Measurements from ENCODE around the gene LGALS9. TPM values are rescaled to one million over a fixed set of nuclear protein-coding genes. Genes with fewer than 3 reads are reported as not detected.

The LGALS9 gene
- total RNA-seq, 4 donors from 2014 or later, result 8.9 to 36.4 (median 18.0) TPM

- H3K36me3 ChIP-seq, result peaks cover 11% of the 10 kb centered on the region in 2 donors
- 94 to 100% methylated on average over 2 of the region's 2 CpGs for WGBS, 2 donors
- intact Hi-C loops (cut with DNase I), result loop anchor here (10.0 kb wide), 1 partner anchor 140 kb away; the partner anchor contains the start of gene KSR1
Measured at GRCh38 chr17:27595208-27595607, 35.8 kb upstream of the LGALS9 start.

GRCh38 chr17:27596096-27596495 lies 34.9 kb upstream of the LGALS9 start:
- Histone ChIP-seq H3K4me1 (no peaks in the 10 kb centered on the region), H3K4me3 (replicated peaks in 1 of 3) (no peak overlapping the region), H3K27ac (peak overlapping the region in 2 of 3 donors; percentile 10 to 47), H3K27me3 (no peaks in the 10 kb centered on the region), H3K36me3 (peaks cover 11% of the 10 kb centered on the region in 2 donors), H3K9me3 (no peaks in the 10 kb centered on the region)
- intact Hi-C loops (cut with DNase I), result loop anchor here (10.0 kb wide), 1 partner anchor 141 kb away; the partner anchor contains the start of gene KSR1
- DNase-seq, result peak; percentile 49 to 68
- 54 to 73% methylated on average over 4 of the region's 4 CpGs for WGBS, 2 donors
- no peak for TF ChIP-seq CTCF (IDR thresholded peaks at IDR 0.05)
- no peak for TF ChIP-seq POLR2A (IDR thresholded peaks at IDR 0.05)

More at GRCh38 chr17:27595208-27595607, 35.8 kb upstream of the LGALS9 start:
- no peaks in the 10 kb centered on the region for H3K4me1 ChIP-seq
- H3K4me3 ChIP-seq (replicated peaks in 1 of 3), result no peak overlapping the region
- no peaks in the 10 kb centered on the region for H3K9me3 ChIP-seq
- H3K27me3 ChIP-seq, result no peaks in the 10 kb centered on the region
- DNase-seq, result no peak
- TF ChIP-seq POLR2A (IDR thresholded peaks at IDR 0.05) (no peak), CTCF (IDR thresholded peaks at IDR 0.05) (no peak)
- H3K27ac ChIP-seq, result peak overlapping the region in 1 of 3 donors; percentile 47

GRCh38 chr17:27596566-27597187 lies 34.3 kb upstream of the LGALS9 start:
- H3K36me3 ChIP-seq, result peaks cover 11% of the 10 kb centered on the region in 2 donors
- TF ChIP-seq CTCF (IDR thresholded peaks at IDR 0.05) (no peak), POLR2A (IDR thresholded peaks at IDR 0.05) (no peak)

GRCh38 chr17:27597188-27597580 lies 33.8 kb upstream of the LGALS9 start:
- Histone ChIP-seq H3K27me3 (no peaks in the 10 kb centered on the region), H3K4me3 (replicated peaks in 1 of 3) (no peak overlapping the region), H3K9me3 (no peaks in the 10 kb centered on the region), H3K4me1 (no peaks in the 10 kb centered on the region), H3K27ac (peak overlapping the region in 2 of 3 donors; percentile 10 to 47), H3K36me3 (peaks cover 9 to 11% of the 10 kb centered on the region in 2 donors)
- 83 to 91% methylated on average over 10 of the region's 10 CpGs for WGBS, 2 donors
- no peak for DNase-seq
- TF ChIP-seq POLR2A (IDR thresholded peaks at IDR 0.05) (no peak), CTCF (IDR thresholded peaks at IDR 0.05) (no peak)
- intact Hi-C loops (cut with DNase I), result loop anchor here (10.0 kb wide), 1 partner anchor 142 kb away; the partner anchor contains the start of gene KSR1

More at GRCh38 chr17:27596566-27597187, 34.3 kb upstream of the LGALS9 start:
- H3K9me3 ChIP-seq, result no peaks in the 10 kb centered on the region
- intact Hi-C loops (cut with DNase I), result loop anchor here (10.0 kb wide), 1 partner anchor 142 kb away; the partner anchor contains the start of gene KSR1
- peak; percentile 46 for DNase-seq
- no peak overlapping the region for H3K4me3 ChIP-seq (replicated peaks in 1 of 3)
- H3K27me3 ChIP-seq, result no peaks in the 10 kb centered on the region
- 58 to 73% methylated on average over 9 of the region's 9 CpGs for WGBS, 2 donors
- H3K4me1 ChIP-seq, result no peaks in the 10 kb centered on the region
- H3K27ac ChIP-seq, result peak overlapping the region in 2 of 3 donors; percentile 10 to 47

- intact Hi-C loops (cut with DNase I), result loop anchor here (10.0 kb wide), 1 partner anchor 143 kb away; the partner anchor contains the start of gene KSR1
- peaks cover 4 to 6% of the 10 kb centered on the region in 2 donors for H3K36me3 ChIP-seq
Measured at GRCh38 chr17:27597783-27598320, 33.1 kb upstream of the LGALS9 start.

More at GRCh38 chr17:27597783-27598320, 33.1 kb upstream of the LGALS9 start:
- TF ChIP-seq CTCF (IDR thresholded peaks at IDR 0.05), result no peak
- no peak for TF ChIP-seq POLR2A (IDR thresholded peaks at IDR 0.05)
- WGBS, 2 donors, result 92 to 97% methylated on average over 5 of the region's 5 CpGs
- H3K4me1 ChIP-seq, result no peaks in the 10 kb centered on the region
- no peaks in the 10 kb centered on the region for H3K9me3 ChIP-seq
- H3K27ac ChIP-seq, result no peak overlapping the region
- H3K4me3 ChIP-seq (replicated peaks in 1 of 3), result no peak overlapping the region
- H3K27me3 ChIP-seq, result no peaks in the 10 kb centered on the region
- DNase-seq, result no peak
